IgD-negative memory B cell (primary cell): ENCODE data around the gene RHOD. TPM values are rescaled to one million over a fixed set of nuclear protein-coding genes. Genes with fewer than 3 reads are reported as not detected.

ENCODE experiments used
- H3K27ac Mint-ChIP-seq, 3 donors: one replicate each; pipeline ENCODE4 v1.8.0; 2020 to 2022; ENCODE audit warnings: mild to moderate bottlenecking in 3 of 3, mixed read lengths in 3 of 3, moderate library complexity in 1 of 3
- H3K27me3 Mint-ChIP-seq: one replicate; pipeline ENCODE4 v1.8.0; 2021; ENCODE audit warnings: mixed read lengths
- H3K36me3 Mint-ChIP-seq: one replicate; pipeline ENCODE4 v1.8.0; 2020; ENCODE audit warnings: mild to moderate bottlenecking, mixed read lengths
- H3K4me1 Mint-ChIP-seq, 3 donors: one replicate each; pipeline ENCODE4 v1.8.0; 2020 to 2022; ENCODE audit warnings: mixed read lengths in 3 of 3, mild to moderate bottlenecking in 1 of 3
- H3K4me3 Mint-ChIP-seq, 4 donors: one replicate each; pipeline ENCODE4 v1.8.0; 2020 to 2022; ENCODE audit warnings: mild to moderate bottlenecking in 4 of 4, mixed read lengths in 4 of 4, moderate library complexity in 3 of 4
- H3K9me3 Mint-ChIP-seq, 3 donors: one replicate each; pipeline ENCODE4 v1.8.0; 2020 to 2021; ENCODE audit warnings: mixed read lengths in 3 of 3, mild to moderate bottlenecking in 1 of 3
- polyA plus RNA-seq: library from polyadenylated mRNA; unstranded; fragments of 300-500 nt; fragmentation: Illumina TruSeq; gene quantifications from one replicate; pipeline ENCODE4 v1.2.3, GENCODE V29; 2021

RHOD gene
- polyA plus RNA-seq, 1 donor from 2014 or later: 0.54 TPM

DNA sequence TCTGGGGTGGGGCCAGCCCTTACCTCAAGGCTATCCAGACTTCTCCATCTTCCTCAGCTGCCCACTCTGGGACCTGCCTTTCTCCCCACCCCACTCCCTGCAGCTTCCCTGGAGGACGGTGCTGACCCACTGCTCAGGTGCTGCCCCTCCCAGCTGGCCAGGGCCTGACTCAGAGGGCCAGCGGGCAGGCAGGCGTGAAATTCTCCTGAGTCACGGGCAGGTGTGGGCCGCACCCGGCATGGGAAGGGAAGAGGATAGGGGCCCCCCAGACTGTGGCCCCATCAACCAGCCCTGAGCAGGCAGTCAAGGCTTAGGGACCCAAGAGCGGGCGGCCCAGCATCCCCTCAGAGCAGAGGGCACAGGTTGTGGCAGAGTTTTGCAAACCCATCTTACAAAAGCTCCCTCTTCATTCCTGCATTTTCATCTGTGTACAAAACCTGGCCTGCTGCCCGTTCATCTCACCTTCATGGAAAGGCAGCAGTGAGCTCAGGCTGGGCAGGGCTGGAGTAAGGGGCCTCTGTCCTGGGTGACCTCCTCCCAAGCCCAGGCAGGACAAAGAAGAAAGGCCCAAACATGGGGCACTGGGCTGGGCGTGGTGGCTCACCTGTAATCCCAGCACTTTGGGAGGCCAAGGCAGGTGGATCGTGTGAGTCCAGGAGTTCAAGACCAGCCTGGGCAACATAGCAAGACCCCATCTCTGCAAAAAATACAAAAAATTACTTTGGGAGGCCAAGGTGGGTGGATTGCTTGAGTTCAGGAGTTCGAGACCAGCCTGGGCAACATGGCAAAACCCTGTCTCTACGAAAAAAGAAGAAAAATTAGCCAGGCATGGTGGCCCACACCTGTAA is 6.1 kb downstream of the RHOD start:
- Mint-ChIP-seq H3K27ac (no peak overlapping the region), H3K4me3 (no peak overlapping the region), H3K4me1 (peaks cover 0 to 1% (median 0%) of the 10 kb centered on the region in 3 donors), H3K36me3 (peaks cover 2% of the 10 kb centered on the region), H3K27me3 (no peaks in the 10 kb centered on the region), H3K9me3 (no peaks in the 10 kb centered on the region)

DNA sequence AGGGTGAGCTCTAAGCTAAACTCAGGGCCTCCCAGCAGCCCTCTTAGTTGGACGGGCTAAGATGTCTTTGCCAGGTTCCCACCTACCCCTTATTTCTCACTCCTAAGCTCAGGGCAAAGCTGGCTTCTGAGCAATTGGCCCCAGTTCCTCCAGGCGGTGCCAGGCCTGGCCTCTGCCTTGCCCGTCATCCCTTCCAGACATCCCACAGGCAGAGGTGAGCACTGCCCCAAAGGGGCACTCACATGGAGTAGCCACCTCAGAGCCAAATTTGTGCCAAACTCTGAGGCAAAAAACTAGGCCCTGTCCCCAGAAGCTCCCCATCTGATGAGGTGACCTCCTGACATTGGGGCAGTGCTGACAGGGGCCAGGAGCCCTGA is 9.7 kb downstream of the RHOD start:
- Mint-ChIP-seq H3K9me3 (no peaks in the 10 kb centered on the region), H3K27ac (no peak overlapping the region), H3K36me3 (peaks cover 2% of the 10 kb centered on the region), H3K4me3 (no peak overlapping the region), H3K27me3 (peaks cover 14% of the 10 kb centered on the region), H3K4me1 (peaks cover 0 to 1% (median 0%) of the 10 kb centered on the region in 3 donors)

DNA sequence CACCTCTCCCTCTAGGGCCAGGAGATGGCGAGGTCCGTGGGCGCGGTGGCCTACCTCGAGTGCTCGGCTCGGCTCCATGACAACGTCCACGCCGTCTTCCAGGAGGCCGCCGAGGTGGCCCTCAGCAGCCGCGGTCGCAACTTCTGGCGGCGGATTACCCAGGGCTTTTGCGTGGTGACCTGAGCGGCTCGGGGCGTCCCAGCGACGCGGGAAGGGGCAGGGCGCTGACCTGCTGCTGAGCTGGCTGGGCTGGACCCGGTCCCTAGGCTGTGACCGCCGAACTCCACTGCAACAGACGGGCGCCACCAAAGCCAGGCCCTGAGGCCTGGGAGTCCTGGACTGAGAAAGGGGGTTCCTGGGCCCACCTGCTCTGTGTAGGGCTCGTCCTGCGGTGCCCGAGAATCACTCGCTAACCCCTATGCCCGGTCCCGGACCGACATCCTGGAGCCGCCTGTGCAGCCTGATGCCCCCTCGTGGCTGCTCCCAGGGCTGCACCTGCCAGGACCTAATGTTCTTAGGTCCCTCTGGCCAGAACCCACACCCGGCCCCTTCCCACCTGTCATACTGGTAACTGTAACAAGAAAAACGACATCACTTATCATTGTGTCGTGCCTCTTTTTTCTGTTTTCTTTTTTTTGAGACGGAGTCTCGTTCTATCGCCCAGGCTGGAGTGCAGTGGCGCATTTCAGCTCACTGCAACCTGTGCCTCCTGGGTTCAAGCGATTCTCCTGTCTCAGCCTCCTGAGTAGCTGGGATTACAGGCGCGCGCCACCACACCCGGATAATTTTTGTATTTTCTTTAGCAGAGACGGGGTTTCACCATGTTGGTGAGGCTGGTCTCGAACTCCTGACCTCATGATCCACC is 15.0 kb downstream of the RHOD start:
- H3K27ac Mint-ChIP-seq: no peak overlapping the region
- peak overlapping the region in 2 of 4 donors; percentile 12 to 52 for H3K4me3 Mint-ChIP-seq
- peaks cover 0 to 2% (median 0%) of the 10 kb centered on the region in 3 donors for H3K9me3 Mint-ChIP-seq
- H3K27me3 Mint-ChIP-seq: peaks cover 16% of the 10 kb centered on the region
- H3K36me3 Mint-ChIP-seq: peaks cover 2% of the 10 kb centered on the region
- H3K4me1 Mint-ChIP-seq: peaks cover 0 to 1% (median 1%) of the 10 kb centered on the region in 3 donors

DNA sequence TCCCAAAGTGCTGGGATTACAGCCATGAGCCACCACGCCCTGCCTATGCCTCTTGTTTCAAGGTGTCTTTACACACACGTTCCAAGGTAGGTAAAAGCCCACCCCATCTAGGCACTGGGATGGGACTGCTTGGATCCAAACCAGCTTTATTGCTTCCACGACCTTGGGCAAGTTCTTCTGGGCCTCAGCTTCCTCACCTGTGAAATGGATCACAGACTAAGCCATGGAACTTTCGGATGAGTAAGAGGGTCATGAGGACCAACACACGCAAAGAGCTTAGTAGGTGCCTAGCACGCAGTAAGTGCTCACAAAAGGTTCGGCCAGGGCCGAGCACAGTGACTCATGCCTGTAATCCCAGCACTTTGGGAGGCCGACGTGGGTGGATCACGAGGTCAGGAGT is 15.6 kb downstream of the RHOD start:
- Mint-ChIP-seq H3K9me3 (peaks cover 0 to 2% (median 0%) of the 10 kb centered on the region in 3 donors), H3K27me3 (peaks cover 20% of the 10 kb centered on the region), H3K4me1 (peaks cover 0 to 3% (median 1%) of the 10 kb centered on the region in 3 donors), H3K36me3 (peaks cover 2% of the 10 kb centered on the region), H3K27ac (peak overlapping the region in 1 of 3 donors; percentile 46), H3K4me3 (no peak overlapping the region)

DNA sequence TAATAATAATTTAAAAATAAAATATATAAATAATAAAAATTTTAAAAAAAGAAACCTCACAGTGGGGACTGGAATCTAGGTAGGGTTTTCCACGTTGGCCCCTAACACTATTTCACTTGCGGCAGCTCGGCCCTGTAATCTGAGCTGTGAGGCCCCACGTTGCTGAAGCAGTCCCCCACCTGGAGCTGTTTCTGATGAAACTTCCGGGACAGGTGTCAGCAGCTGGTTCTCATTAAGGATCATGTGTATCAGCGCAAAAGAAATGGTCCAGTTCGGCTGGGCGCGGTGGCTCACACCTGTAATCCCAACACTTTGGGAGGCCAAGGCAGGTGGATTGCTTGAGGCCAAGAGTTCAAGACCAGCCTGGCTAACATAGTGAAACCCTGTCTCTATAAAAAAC is 17.3 kb downstream of the RHOD start:
- no peaks in the 10 kb centered on the region for H3K36me3 Mint-ChIP-seq
- H3K27me3 Mint-ChIP-seq: peaks cover 20% of the 10 kb centered on the region
- H3K9me3 Mint-ChIP-seq: peaks cover 0 to 2% (median 0%) of the 10 kb centered on the region in 3 donors
- H3K4me3 Mint-ChIP-seq: no peak overlapping the region
- H3K4me1 Mint-ChIP-seq: peaks cover 0 to 3% (median 1%) of the 10 kb centered on the region in 3 donors
- H3K27ac Mint-ChIP-seq: no peak overlapping the region

DNA sequence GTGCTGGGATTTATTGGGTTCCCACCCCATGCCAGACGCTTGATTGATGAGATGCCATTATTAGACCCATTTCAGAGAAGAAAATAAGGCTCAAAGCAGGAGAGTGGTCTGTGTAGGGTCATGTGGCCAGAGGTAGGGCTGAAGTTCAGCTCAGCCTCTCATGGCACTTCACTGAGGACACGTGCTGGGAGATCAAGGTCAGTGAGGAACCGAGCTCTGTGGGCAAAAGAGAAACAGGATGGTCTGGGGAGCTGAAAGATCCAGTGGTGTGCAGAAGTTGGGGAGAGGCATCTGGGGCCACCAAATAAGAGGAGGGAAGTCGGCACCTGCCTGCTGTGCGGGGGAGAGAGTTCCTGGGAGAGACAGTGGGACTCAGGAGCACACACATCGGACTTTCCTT is 19.6 kb downstream of the RHOD start:
- no peak overlapping the region for H3K4me3 Mint-ChIP-seq
- H3K36me3 Mint-ChIP-seq: no peaks in the 10 kb centered on the region
- peaks cover 0 to 2% (median 0%) of the 10 kb centered on the region in 3 donors for H3K9me3 Mint-ChIP-seq
- peaks cover 0 to 3% (median 1%) of the 10 kb centered on the region in 3 donors for H3K4me1 Mint-ChIP-seq
- H3K27me3 Mint-ChIP-seq: peaks cover 9% of the 10 kb centered on the region
- H3K27ac Mint-ChIP-seq: no peak overlapping the region

DNA sequence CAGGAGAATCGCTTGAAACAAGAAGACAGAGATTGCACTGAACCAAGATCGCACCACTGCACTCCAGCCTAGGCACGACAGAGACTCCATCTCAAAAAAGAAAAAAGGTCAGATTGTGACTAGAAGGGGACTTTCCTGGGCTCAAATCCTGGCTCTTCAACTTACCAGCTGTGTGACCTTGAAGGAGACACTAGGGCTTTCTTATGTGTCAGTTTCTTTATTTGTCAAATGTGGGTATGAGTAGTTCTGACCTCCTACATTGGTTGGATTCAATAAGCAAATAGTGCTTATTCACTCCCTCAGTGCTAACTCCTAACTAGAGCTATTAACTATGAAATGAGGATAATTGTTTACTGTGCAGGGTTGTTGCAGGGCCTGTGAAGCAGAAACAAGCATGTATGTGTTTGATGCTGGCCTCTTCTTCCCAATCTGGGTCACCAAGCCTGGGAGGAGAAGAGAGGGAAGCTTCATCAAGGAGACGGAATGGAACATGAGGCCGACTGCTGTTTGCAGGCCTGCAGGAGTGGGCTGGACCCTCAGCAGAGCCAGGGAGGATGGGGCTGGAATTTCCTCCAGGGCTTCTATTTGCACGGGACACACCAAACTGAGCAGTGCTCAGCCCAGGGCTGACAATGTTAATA is 22.5 kb downstream of the RHOD start:
- Mint-ChIP-seq H3K4me1 (peaks cover 6 to 10% (median 7%) of the 10 kb centered on the region in 3 donors), H3K9me3 (peaks cover 0 to 2% (median 0%) of the 10 kb centered on the region in 3 donors), H3K27ac (peak overlapping the region in 1 of 3 donors; percentile 67), H3K4me3 (no peak overlapping the region), H3K36me3 (no peaks in the 10 kb centered on the region), H3K27me3 (peaks cover 13% of the 10 kb centered on the region)

DNA sequence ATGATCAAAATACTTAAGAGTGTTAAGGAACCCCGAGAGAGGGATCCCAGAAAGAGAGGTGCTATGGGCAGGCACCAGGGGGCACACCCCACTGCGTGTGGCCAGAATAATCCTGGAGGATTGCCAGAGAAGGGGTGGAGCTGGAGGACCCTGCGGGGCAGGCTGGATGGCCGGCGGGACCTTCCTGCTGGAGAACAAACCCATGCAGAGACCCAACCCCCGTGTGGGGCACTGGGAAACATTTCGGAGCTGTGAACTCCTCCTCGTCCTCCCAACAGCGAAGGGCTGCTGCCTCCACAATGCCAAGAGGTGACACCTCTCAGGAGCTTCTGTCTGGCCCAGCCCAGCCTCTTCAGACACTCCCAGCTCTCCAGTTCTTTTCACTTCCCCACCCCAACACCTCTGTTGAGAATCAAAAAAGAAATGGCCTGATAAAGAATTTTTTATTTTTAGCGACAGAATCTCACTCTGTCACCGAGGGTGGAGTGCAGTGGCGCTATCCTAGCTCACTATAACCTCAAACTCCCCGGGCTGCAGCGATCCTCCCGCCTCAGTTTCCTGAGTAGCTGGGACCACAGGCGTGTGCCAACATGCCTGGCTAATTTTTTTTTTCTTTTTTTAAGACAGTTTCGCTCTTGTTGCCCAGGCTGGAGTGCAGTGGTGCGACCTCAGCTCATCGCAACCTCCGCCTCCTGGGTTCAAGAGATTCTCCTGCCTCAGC is 25.6 kb downstream of the RHOD start:
- Mint-ChIP-seq H3K4me1 (peaks cover 5 to 8% (median 6%) of the 10 kb centered on the region in 3 donors), H3K27ac (no peak overlapping the region), H3K9me3 (no peaks in the 10 kb centered on the region), H3K36me3 (no peaks in the 10 kb centered on the region), H3K4me3 (peak overlapping the region in 2 of 4 donors; percentile 17 to 70), H3K27me3 (peaks cover 9% of the 10 kb centered on the region)

DNA sequence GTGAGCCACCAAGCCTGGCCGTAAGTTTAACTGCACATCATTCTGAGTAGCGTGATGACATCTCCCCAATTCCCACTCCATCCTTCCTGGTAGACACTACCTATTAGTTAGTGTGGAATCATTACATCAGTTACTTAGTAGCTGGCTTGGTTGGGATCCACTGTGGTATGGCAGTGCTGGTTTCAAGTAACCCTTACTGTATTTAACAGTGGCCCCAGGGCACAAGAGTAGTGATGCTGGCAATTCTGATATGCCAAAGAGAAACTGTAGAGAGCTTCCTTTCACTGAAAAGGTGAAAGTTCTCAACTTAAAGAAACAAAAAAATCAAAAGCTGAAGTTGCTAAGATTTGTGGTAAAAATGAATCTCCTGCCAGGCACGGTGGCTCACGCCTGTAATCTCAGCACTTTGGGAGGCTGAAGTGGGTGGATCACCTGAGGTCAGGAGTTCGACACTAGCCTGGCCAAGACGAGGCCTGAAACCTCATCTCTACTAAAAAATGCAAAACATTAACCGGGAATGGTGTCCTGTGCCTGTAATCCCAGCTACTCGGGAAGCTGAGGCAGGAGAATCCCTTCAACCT is 27.2 kb downstream of the RHOD start:
- Mint-ChIP-seq H3K4me1 (peaks cover 5 to 8% (median 6%) of the 10 kb centered on the region in 3 donors), H3K9me3 (no peaks in the 10 kb centered on the region), H3K27ac (no peak overlapping the region), H3K36me3 (no peaks in the 10 kb centered on the region), H3K4me3 (no peak overlapping the region), H3K27me3 (peaks cover 5% of the 10 kb centered on the region)

DNA sequence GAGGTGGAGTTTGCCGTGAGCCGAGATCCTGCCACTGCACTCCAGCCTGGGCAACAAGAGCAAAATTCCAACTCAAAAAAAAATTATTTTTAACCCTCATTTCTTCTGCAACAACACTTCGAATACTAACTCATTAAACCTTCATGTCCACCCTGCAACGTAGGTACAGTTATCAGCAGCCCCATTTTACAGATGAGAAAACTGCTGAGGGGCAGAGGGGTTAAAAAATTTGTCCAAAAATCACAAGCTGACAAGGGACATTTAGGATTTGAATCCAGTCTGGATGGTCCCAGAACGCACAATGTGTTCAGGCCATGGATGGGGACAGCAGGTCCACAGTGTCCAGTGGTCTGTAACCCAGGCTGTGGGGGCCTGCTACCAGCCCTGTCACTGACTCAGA is 29.0 kb downstream of the RHOD start:
- H3K36me3 Mint-ChIP-seq: no peaks in the 10 kb centered on the region
- no peak overlapping the region for H3K4me3 Mint-ChIP-seq
- peaks cover 6% of the 10 kb centered on the region for H3K27me3 Mint-ChIP-seq
- H3K9me3 Mint-ChIP-seq: no peaks in the 10 kb centered on the region
- H3K4me1 Mint-ChIP-seq: peaks cover 6 to 8% (median 7%) of the 10 kb centered on the region in 3 donors
- H3K27ac Mint-ChIP-seq: peak overlapping the region in 1 of 3 donors; percentile 71

DNA sequence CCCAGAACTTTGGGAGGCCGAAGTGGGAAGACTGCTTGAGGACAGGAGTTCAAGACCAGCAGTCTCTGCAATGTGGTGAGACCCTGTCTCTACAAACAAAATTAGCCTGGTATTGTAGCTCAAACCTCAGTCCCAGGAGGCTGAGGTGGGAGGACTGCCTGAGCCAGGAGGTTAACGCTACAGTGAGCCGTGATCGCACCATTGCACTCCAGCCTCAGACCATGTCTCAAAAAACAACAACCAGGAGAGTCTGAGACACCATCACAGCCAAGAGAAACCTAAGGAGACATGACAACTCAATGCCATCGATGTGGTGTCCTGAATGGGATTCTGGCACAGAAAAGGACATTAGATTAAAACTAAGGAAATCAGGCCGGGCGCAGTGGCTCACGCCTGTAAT is 34.1 kb downstream of the RHOD start:
- Mint-ChIP-seq H3K27ac (no peak overlapping the region), H3K9me3 (no peaks in the 10 kb centered on the region), H3K36me3 (no peaks in the 10 kb centered on the region), H3K4me3 (no peak overlapping the region), H3K4me1 (peaks cover 0 to 2% (median 0%) of the 10 kb centered on the region in 3 donors), H3K27me3 (peaks cover 5% of the 10 kb centered on the region)

DNA sequence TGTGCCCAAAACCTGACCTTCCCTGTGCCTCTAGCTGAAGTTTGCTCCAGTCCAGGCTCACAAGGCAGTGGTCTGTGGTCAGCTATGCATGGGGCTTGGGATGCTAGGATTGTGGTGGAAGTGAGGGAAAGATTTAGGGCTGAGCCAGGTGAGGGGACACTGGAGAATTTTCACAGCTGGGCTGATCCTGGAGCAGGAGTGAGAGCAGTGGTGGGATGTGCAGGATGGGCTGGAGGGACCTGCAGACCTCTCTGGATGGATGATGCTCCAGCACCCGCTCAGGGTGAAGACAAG is 38.5 kb downstream of the RHOD start:
- no peaks in the 10 kb centered on the region for H3K9me3 Mint-ChIP-seq
- peaks cover 4 to 11% (median 6%) of the 10 kb centered on the region in 3 donors for H3K4me1 Mint-ChIP-seq
- H3K4me3 Mint-ChIP-seq: no peak overlapping the region
- H3K27ac Mint-ChIP-seq: no peak overlapping the region
- H3K36me3 Mint-ChIP-seq: no peaks in the 10 kb centered on the region
- peaks cover 5% of the 10 kb centered on the region for H3K27me3 Mint-ChIP-seq

DNA sequence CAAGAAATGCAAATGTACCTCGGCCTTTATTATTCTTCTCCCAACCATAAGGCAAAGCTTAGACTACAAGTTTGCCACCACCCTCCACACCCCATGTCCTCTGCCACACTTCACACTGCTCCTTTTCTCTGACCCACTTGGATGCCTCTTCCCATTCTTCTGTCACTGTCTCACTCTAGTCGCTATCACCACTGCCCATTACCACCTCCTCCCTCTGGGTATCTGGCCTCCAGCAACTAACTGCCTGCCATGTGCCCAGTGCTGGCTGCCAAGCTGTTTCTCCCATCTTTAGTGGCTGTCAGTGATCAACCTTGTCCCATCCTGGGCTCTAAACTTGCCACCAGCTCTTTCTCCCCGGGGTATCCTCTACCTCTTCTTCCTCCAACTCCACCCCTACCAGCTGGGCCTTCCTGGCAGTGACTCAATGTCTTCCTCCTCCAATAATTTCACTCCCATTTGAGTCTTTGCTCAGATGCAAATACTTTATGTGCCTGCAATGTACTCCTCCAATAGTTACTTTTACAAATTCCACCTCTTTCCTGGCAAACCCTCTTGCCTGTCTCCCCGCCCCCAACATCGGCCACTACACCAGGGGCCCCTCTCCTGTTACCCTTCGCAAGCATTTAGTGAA is 42.3 kb downstream of the RHOD start:
- H3K9me3 Mint-ChIP-seq: no peaks in the 10 kb centered on the region
- H3K27ac Mint-ChIP-seq: peak overlapping the region in 1 of 3 donors; percentile 46
- H3K4me3 Mint-ChIP-seq: peak overlapping the region in 1 of 4 donors; percentile 60
- H3K36me3 Mint-ChIP-seq: no peaks in the 10 kb centered on the region
- no peaks in the 10 kb centered on the region for H3K27me3 Mint-ChIP-seq
- H3K4me1 Mint-ChIP-seq: peaks cover 4 to 14% (median 8%) of the 10 kb centered on the region in 3 donors
